Endothelial cell (in vitro differentiated cells): ENCODE data around the gene SRRM5. TPM values are rescaled to one million over a fixed set of nuclear protein-coding genes. Genes with fewer than 3 reads are reported as not detected.

ENCODE experiments used
- DNase-seq: peaks from one replicate; pipeline ENCODE4 v3.0.0; 2021; ENCODE audit warnings: low spot score
- H3K27ac Mint-ChIP-seq: one replicate; pipeline ENCODE4 v1.8.0; 2021; ENCODE audit warnings: mixed read lengths, inconsistent platforms; ENCODE audit not compliant: unreplicated experiment
- H3K27me3 Mint-ChIP-seq: one replicate; pipeline ENCODE4 v1.8.0; 2021; ENCODE audit warnings: mild to moderate bottlenecking, moderate library complexity, mixed read lengths, inconsistent platforms; ENCODE audit not compliant: unreplicated experiment
- H3K36me3 Mint-ChIP-seq: one replicate; pipeline ENCODE4 v1.8.0; 2021; ENCODE audit warnings: mild to moderate bottlenecking, low read depth, mixed read lengths, inconsistent platforms; ENCODE audit not compliant: unreplicated experiment
- H3K4me1 Mint-ChIP-seq: one replicate; pipeline ENCODE4 v1.8.0; 2021; ENCODE audit warnings: mild to moderate bottlenecking, mixed read lengths, inconsistent platforms; ENCODE audit not compliant: unreplicated experiment
- H3K4me3 Mint-ChIP-seq: one replicate; pipeline ENCODE4 v1.8.0; 2021; ENCODE audit warnings: mild to moderate bottlenecking, mixed read lengths, inconsistent platforms; ENCODE audit not compliant: unreplicated experiment
- H3K9me3 Mint-ChIP-seq: one replicate; pipeline ENCODE4 v1.8.0; 2021; ENCODE audit warnings: mixed read lengths, inconsistent platforms; ENCODE audit not compliant: unreplicated experiment
- total RNA-seq: library from RNA; stranded (reverse); fragmentation: NEBNext Ultra II Directional; extraction: Animal tissue kit (Norgen Biotek cat#: 25700); gene quantifications from one replicate; pipeline ENCODE4 v1.2.1, GENCODE V29; 2021; ENCODE audit not compliant: unreplicated experiment
- TF ChIP-seq, protein P1 (sequence below): fragments of 200-600 bp; sonication (generic); IDR thresholded peaks from one replicate; pipeline ENCODE4 v1.5.0; 2021; ENCODE audit warnings: antibody characterized with exemption; ENCODE audit not compliant: unreplicated experiment

SRRM5 gene
- total RNA-seq, 1 donor from 2014 or later = 0.26 TPM

DNA sequence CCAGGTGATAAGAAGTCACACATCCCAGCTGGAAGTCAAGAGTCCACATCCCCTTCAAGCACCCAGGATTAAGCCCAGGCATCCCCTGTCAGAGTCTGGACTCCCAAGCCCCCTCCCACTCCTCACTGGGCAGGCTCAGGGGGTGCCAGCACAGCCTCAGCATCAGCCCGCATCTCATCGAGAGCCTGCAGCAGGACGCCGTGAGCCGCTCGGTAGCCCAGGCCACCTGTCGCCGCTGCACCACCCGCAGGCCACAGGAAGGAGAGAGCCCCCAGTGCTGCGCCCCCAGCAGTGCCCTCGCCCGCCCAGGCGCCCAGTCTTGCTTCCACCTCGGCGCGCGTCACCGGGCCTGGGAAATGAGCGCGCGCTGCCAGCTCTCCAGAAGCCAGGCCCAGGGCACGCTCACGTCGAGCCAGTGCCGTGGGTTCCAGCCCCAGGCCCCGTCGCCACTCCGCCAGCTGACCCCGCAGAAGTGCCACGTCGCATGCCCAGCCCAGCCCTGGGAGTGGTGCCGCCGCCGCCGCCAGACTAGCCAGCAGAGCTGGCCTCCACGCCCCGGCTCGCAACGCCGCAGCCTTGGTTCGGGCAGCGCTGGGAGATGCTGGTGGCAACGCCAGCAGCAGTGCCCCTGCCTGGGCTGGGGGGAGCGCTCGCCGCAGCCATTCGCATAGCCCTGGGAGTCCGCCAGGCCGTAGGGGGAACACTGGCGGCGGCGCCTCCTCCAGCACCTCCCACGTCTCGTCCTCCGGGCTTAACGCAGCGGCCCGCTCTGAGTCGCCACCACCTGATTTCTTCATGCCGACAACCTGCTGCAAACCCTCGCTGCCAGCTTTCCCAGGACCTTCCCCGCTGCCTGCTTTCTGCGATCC lies 19.8 kb upstream of the SRRM5 start:
- Mint-ChIP-seq H3K27me3 (peaks cover 18% of the 10 kb centered on the region), H3K36me3 (peaks cover 25% of the 10 kb centered on the region), H3K27ac (no peak overlapping the region), H3K4me1 (peaks cover 22% of the 10 kb centered on the region), H3K9me3 (no peaks in the 10 kb centered on the region), H3K4me3 (no peak overlapping the region)
- DNase-seq = no peak
- TF ChIP-seq, protein P1, sequence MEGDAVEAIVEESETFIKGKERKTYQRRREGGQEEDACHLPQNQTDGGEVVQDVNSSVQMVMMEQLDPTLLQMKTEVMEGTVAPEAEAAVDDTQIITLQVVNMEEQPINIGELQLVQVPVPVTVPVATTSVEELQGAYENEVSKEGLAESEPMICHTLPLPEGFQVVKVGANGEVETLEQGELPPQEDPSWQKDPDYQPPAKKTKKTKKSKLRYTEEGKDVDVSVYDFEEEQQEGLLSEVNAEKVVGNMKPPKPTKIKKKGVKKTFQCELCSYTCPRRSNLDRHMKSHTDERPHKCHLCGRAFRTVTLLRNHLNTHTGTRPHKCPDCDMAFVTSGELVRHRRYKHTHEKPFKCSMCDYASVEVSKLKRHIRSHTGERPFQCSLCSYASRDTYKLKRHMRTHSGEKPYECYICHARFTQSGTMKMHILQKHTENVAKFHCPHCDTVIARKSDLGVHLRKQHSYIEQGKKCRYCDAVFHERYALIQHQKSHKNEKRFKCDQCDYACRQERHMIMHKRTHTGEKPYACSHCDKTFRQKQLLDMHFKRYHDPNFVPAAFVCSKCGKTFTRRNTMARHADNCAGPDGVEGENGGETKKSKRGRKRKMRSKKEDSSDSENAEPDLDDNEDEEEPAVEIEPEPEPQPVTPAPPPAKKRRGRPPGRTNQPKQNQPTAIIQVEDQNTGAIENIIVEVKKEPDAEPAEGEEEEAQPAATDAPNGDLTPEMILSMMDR = no peak

GRCh38 chr19:43592800-43593350 lies 19.0 kb upstream of the SRRM5 start:
- TF ChIP-seq, protein P1 = no peak
- H3K27me3 Mint-ChIP-seq = peaks cover 18% of the 10 kb centered on the region
- no peak for DNase-seq
- no peak overlapping the region for H3K4me3 Mint-ChIP-seq
- H3K4me1 Mint-ChIP-seq = peaks cover 29% of the 10 kb centered on the region
- H3K36me3 Mint-ChIP-seq = peaks cover 25% of the 10 kb centered on the region
- no peaks in the 10 kb centered on the region for H3K9me3 Mint-ChIP-seq
- no peak overlapping the region for H3K27ac Mint-ChIP-seq

- peak overlapping the region; percentile 77 for H3K4me3 Mint-ChIP-seq
Observed at GRCh38 chr19:43594081-43594697, 17.7 kb upstream of the SRRM5 start.

DNA sequence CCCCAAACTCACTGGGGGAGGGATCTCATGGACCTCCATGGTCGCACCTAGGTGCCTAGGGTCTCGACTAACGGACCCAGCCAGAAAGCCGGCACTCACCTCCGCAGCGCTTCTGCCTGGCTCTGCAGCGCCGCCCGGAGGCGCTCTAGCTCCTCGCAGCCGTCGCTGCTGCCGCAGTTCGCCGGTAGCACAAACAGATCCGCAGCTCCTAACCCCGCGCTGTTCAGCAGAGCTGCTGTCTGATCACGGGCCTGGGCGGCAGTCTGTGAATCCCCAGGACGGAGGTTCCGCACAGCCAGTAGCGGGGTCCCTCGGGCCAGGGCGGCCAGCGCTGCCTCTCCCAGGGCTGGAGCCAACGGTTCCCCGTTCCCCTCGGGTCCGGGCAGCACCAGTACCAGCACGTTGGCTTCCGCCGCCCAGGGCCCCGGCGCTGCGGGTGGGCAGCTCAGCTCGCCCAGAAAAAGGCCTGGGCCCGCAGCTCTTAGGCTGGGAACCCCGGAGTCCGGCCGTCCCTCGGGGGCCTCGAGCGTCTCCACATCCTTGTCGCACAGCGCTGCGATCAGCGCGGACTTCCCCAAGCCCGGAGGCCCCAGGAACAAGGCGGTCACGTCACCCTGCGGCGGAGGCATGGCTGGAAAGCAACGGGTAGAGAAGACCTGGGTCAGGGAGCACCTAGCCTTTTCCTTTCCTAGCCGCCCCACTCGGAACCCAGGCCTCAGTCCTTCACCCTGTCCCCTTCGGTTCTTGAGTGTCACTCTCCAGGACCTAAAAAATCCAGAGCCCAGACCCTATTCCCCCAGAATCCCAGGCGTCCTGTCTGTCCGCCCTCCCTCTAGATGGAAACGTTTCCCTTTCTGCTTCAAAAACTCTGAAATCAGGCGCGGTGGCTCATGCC lies 16.9 kb upstream of the SRRM5 start:
- no peaks in the 10 kb centered on the region for H3K9me3 Mint-ChIP-seq
- H3K4me1 Mint-ChIP-seq = peaks cover 29% of the 10 kb centered on the region
- TF ChIP-seq, protein P1 = peak; percentile 69
- H3K27me3 Mint-ChIP-seq = peaks cover 15% of the 10 kb centered on the region
- peak; percentile 70 for DNase-seq
- peak overlapping the region; percentile 96 for H3K27ac Mint-ChIP-seq
- H3K4me3 Mint-ChIP-seq = peak overlapping the region; percentile 99
- peaks cover 22% of the 10 kb centered on the region for H3K36me3 Mint-ChIP-seq

More at GRCh38 chr19:43594081-43594697, 17.7 kb upstream of the SRRM5 start:
- peaks cover 32% of the 10 kb centered on the region for H3K4me1 Mint-ChIP-seq
- peak overlapping the region; percentile 70 for H3K27ac Mint-ChIP-seq
- H3K9me3 Mint-ChIP-seq = no peaks in the 10 kb centered on the region
- DNase-seq = no peak
- TF ChIP-seq, protein P1 = no peak
- H3K27me3 Mint-ChIP-seq = peaks cover 18% of the 10 kb centered on the region
- peaks cover 24% of the 10 kb centered on the region for H3K36me3 Mint-ChIP-seq
